Mucosa of descending colon (tissue), 3 donors: ENCODE measurements around the gene DAND5. TPM values are rescaled to one million over a fixed set of nuclear protein-coding genes. Genes with fewer than 3 reads are reported as not detected.
"Not testable (repeated sequence)": the region's sequence is repeated elsewhere in the genome, so short reads cannot be mapped to it uniquely, and the experiment has no call there.

ENCODE experiments used
- ATAC-seq: fragments of 200-7000 bp; cut with Tn5 transposase; one replicate; pipeline ENCODE4 v1.9.1; 2020; ENCODE audit warnings: mild to moderate bottlenecking, moderate library complexity
- DNase-seq, 3 donors: peaks; one replicate each; pipeline ENCODE4 v3.0.0-alpha.2; 2020
- H3K36me3 ChIP-seq: fragments of 200-600 bp; one replicate; pipeline ENCODE4 v1.8.0; 2021; ENCODE audit warnings: low read depth, mild to moderate bottlenecking
- H3K4me1 ChIP-seq: fragments of 200-600 bp; one replicate; pipeline ENCODE4 v1.8.0; 2021; ENCODE audit warnings: low read depth, mild to moderate bottlenecking
- H3K4me3 ChIP-seq: fragments of 200-600 bp; one replicate; pipeline ENCODE4 v1.8.0; 2021; ENCODE audit warnings: mild to moderate bottlenecking
- H3K9me3 ChIP-seq: fragments of 200-600 bp; one replicate; pipeline ENCODE4 v1.8.0; 2021; ENCODE audit warnings: mild to moderate bottlenecking
- CTCF ChIP-seq: fragments of 200-600 bp; IDR thresholded peaks from one replicate; pipeline ENCODE4 v1.8.0; 2022; ENCODE audit warnings: antibody characterized with exemption, mild to moderate bottlenecking
- intact Hi-C, 2 donors: fragments of 100-400 bp; cut with DNase I in 1 of 2; cut with micrococcal nuclease in 1 of 2; formaldehyde crosslinking; loops; one replicate each; pipeline versions ENCODE4 v1.11.0 to v1.11.1; 2022; cut with DNase I, micrococcal nuclease
- total RNA-seq, 3 donors: library from RNA; stranded (reverse); fragmentation: NEBNext Ultra II Directional in 2 of 3; extraction: Animal tissue kit (Norgen Biotek cat#: 25700) in 2 of 3; gene quantifications; one replicate each; pipeline versions ENCODE4 v1.2.1 to v1.2.4, GENCODE V29; 2021 to 2023
- donor health status: DM: no; HTN: no; CAD: no; lungs with moderate emphysema.
- donor health status: DM: no; HTN: no; CAD: no.
- donor health status: DM: no; HTN: yes; CAD: no.

The DAND5 gene
- total RNA-seq, 3 donors from 2014 or later, result 0.34 to 1.1 TPM; not detected in 1

- TF ChIP-seq CTCF, result no peak
- intact Hi-C loops, result no loop called here
- H3K4me3 ChIP-seq, result peak within 1 kb of the TSS; percentile 81
- DNase-seq (peak; percentile 84 to 92 (median 88)), ATAC-seq (peak; percentile 96)
- H3K9me3 ChIP-seq, result no peaks in the 10 kb centered on the region
- H3K4me1 ChIP-seq, result peaks cover 30% of the 10 kb centered on the region
- no peaks in the 10 kb centered on the region for H3K36me3 ChIP-seq
These were observed 12.7 kb upstream of the DAND5 start, which contains the start of gene GADD45GIP1 for GRCh38 chr19:12956446-12957388. Gene GADD45GIP1 (minus strand): TSS chr19:12957223. CDS start chr19:12957212, 11 bp downstream.

GRCh38 chr19:12957389-12957952 is 11.9 kb upstream of the DAND5 start:
- Histone ChIP-seq H3K4me1 (peaks cover 30% of the 10 kb centered on the region), H3K4me3 (peak overlapping the region; percentile 81)
- ATAC-seq, result peak; percentile 14
- intact Hi-C loops, H3K9me3 ChIP-seq, H3K36me3 ChIP-seq, DNase-seq: not testable (repeated sequence)

GRCh38 chr19:12959481-12959880 is 9.9 kb upstream of the DAND5 start:
- TF ChIP-seq CTCF, result no peak
- intact Hi-C loops, result no loop called here
- ATAC-seq (no peak), DNase-seq (no peak)
- H3K36me3 ChIP-seq, result no peaks in the 10 kb centered on the region
- no peaks in the 10 kb centered on the region for H3K9me3 ChIP-seq
- no peak overlapping the region for H3K4me3 ChIP-seq
- H3K4me1 ChIP-seq, result peaks cover 21% of the 10 kb centered on the region

- intact Hi-C loops, result no loop called here
- peak overlapping the region; percentile 11 for H3K4me3 ChIP-seq
- H3K4me1 ChIP-seq, result no peaks in the 10 kb centered on the region
- peak; percentile 82 to 92 (median 88) for DNase-seq
- TF ChIP-seq CTCF, result peak; percentile 95
- H3K9me3 ChIP-seq, result no peaks in the 10 kb centered on the region
- peak; percentile 98 for ATAC-seq
- no peaks in the 10 kb centered on the region for H3K36me3 ChIP-seq
These were observed 4.2 kb upstream of the DAND5 start for GRCh38 chr19:12965017-12965811.

- TF ChIP-seq CTCF, result no peak
- intact Hi-C loops, result no loop called here
- ATAC-seq (no peak), DNase-seq (no peak)
- Histone ChIP-seq H3K4me1 (no peaks in the 10 kb centered on the region), H3K9me3 (no peaks in the 10 kb centered on the region), H3K36me3 (no peaks in the 10 kb centered on the region), H3K4me3 (no peak overlapping the region)
These were observed 3.6 kb upstream of the DAND5 start for GRCh38 chr19:12965812-12966135.
